T1000 (cell line): ENCODE measurements around the gene FABP3.

Source experiments
- DNase-seq: peaks from one replicate; lab custom pipeline; 2025; ENCODE audit warnings: mixed read lengths; lab: John Stamatoyannopoulos, UW

The FABP3 gene

DNA sequence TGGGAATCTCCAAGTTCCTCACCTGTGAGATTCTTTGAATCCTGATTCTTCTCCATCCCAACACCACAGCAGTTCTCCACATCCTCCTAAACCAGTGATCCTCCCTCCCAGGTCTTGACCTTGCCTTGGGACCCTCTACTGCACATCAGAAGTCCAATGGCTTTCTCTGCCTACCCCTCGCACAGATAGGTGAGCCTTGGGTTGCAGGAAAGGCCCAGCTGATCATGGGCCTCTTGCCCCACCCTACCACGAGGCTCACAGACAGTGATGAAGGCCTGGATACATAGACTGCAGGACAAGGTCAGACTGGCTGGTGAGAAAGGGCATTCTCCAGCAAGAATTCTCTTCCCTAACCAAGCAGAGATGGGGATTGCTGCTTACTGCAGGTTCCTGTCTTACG is 825 bp downstream of the FABP3 start:
- no peak for DNase-seq

DNA sequence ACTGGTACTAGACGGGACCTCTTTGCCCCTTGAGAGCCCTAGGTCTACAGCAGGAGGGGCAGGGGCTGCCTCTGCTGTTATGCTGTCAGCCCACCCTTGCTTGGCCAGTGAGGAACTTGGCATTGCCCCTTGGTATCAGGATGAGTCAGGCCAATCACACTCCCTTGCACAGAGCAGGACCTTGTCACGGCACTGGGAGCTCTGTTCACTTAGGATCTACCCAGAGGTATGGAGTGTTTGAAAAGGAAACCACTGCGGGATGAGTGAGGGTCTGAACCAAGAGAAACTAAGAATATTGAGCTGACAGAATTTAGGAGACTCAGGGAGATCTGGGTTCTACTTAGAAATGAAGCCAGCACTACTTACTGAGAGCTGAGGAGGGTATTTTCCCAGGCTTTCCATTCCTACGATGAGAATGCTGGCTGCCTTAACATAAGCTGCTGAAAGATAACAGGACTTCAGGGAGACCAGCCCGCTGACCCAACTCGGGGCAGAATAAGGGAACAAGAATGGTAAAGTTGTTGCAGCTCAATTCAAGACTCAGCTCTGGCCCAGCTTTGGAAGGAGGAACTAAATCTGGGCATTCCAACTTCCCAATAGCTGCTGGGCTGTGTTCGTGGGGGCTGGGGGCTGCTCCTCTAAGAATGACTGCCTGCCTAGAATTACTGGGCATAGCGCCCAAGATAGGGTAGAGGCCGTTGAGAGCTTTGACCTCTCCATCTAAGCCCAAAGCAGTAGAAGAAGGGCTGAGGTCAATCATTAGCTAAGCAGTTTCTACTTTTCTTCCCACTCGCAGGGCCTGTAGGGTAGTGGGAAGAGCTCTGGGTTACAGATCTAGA is 1.5 kb downstream of the FABP3 start:
- DNase-seq, result no peak

DNA sequence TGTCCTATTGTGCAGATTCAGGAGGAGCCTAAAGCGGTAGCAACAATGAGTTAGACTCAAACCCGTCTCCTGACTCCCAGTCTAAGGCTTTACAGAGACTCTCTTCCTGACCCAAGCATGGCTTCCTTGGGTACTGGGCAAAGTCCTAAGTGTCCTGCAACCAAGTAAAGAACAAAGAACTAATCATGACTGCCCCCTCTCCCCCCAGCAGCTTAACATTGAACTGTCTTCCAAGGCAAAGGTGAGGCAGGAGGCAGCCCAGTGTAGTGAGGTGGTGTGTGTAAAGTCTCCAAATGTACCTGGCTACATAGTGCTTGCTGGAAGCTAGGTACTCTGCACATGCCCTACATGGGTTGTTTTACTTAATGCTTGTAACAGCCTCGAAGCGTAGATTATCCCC is 2.3 kb downstream of the FABP3 start:
- no peak for DNase-seq

DNA sequence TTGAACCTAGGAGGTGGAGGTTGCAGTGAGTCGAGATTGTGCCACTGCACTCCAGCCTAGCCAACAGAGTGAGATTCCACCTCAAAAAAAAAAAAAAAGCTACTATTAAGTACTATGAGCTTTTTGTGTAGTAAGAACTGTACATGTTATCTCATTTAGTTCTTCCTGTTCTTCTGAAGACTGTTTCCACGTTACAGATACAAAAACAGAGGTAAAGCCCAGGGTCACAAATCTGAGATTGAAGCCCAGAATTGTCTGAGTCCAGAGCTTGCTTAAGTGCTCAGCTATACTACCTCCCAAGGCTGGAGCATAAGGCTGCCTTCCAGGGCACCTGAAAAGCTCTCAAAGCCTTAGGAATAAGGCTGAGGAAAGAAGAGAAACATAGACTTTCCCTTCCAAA is 2.9 kb downstream of the FABP3 start:
- DNase-seq, result no peak

DNA sequence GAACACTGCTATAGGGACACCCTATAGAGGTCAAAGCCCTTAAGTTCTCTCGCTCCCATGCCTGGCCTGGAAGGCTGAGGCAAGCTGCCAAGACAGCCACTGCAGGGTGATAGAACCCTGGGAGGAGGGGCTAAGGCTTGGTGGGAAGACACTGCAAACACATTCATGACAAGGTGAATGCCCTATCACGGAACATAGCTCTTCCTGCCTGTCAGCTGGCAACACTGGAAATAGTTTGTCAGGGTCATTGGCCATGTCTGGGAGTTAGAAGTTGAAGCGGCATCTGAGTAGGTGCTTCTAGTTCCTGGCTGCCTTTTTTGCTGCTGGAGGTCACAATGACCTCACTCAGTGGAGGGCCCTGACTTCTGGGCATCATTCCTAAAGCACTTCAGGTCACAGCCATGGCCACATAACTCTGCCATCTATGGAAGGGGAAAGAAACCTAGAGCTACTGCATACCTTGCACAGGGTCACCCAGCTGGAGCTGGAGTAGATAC is 4.2 kb downstream of the FABP3 start:
- no peak for DNase-seq

DNA sequence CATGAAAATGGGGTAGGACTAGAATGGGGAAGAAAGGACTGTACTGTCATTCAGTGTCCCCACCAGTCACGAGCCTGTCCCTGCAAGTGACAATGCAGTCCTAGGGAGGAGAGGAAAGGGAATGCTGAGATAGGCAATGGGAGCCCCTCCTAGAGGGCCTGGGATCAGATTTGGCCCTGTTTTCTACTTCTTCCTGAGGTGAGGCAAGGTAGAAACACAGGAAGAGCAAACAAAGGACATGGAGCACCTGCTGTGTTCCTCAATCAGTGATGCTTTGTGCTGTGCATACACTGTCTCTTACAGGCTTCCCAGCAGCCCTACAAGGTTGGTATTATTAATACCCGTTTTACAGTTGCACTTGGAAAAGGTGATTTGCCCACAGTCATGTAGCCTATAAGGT is 6.1 kb downstream of the FABP3 start:
- no peak for DNase-seq

DNA sequence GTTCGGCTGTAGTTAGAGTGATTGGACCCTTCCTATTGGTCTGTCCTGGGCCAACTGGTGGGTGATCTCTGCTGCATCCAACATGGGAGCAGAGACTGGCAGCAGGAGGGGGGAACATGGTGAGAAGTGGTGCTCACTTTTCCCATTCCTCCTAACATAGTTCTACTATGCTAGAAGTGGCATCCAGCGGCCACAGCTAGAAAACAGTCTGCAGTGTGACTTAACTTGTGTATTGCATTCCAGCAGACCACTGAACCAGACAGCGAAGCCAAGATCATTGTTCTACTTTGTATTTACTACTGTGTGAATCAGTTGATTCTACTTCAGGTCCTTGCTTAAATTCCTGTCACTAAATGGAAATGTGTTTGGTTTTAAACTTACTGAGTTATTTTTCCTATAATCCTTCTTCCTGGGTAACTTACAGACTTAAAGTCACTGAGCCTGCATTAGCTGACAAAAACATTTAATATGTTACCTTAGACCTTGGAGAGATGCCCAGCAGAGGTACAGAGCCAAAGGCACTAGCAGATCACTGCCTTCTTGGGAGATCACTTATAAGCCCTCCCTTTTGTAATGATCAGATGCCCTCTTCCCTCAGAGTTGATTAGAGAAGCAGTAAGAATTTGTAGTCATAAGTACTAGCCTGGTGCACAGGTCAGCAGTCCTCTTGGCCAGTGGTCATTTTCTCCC is 8.2 kb downstream of the FABP3 start:
- no peak for DNase-seq

DNA sequence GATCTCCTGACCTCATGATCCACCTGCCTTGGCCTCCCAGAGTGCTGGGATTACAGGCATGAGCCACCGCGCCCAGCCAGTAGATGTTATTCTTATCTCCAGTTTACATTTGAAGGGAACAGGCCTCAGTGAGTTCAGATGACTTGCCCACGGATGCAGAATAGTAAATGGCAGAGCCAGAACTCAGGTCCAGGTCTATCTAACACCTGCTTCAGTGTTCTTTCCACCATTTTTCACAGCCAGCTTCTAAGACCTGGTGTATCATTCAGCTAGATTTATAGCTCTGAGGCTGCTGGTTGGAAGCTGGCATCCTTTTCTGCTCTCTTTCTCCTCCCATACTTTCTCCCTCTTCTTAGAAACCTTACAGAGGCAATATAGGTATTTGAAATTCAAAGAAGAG is 10.8 kb downstream of the FABP3 start:
- no peak for DNase-seq

DNA sequence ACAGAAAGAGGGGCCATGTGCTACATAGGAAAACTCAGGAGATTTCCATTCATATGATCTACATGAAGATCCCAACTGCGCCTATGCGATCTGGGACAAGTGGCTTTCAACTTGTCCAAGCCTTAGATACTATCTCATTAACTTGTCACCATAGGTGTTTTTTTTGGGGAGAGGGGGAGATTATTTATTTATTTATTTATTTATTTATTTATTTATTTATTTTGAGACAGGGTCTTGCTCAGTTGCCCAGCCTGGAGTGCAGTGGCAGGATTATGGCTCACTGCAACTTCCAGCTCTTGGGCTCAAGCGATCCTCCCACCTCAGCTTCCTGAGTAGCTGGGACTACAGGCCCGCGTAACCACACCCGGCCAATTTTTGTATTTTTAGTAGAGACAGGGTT is 11.3 kb downstream of the FABP3 start:
- no peak for DNase-seq

DNA sequence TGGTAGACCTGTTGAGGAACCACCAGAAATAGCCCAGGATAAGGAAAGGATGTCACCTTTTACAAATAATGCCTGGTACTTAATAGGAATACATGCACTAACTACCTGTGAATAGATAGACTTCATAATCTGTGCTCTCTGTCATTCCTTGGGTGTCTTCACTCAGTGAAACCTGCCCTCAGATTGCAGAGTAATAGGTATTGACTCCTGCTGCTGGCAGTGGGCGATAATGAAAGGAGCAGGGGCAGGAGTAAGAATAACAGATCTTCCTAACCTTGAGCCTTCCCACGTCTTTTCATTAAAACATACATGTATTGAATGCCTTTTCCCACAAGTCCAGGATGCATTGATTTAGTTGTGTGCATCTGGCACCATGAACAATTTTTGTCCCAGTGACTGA is 16.4 kb downstream of the FABP3 start:
- no peak for DNase-seq

DNA sequence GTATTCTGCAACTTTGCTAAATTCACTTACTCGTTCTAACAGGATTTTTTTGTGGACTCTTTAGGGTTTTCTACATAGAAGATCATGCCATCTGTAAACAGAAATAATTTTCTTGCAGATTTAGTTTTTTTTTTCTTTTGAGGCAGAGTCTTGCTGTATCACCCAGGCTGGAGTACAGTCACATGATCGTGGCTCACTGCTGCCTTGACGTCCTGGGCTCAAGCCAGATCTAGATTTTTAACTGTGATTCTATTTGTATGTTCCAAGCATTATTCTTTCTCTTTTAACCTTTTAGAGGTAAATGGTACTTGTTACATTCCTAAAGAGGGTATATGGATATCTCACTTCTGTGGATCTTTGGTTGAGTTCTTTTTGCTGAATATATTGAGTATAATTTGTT is 18.6 kb downstream of the FABP3 start:
- DNase-seq, result no peak

DNA sequence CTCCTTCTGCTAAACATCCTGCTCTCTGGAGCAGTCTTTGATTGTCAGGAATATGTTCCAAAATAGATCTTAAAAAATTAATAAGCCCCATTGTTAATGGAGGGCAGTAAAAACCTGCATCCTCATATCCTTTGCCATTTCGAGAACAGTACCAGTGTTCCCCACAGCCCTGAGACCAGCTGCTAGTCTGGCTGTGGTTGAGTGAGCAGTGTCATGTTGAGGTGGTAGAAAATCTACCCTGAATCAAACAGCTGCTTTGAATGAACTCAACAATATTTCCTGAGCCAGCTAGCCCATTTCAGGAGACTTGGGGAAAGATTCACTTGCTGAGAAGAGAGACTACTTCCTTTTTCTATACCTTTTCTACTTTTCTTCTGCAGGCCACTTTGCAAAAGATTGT is 24.4 kb downstream of the FABP3 start:
- no peak for DNase-seq

DNA sequence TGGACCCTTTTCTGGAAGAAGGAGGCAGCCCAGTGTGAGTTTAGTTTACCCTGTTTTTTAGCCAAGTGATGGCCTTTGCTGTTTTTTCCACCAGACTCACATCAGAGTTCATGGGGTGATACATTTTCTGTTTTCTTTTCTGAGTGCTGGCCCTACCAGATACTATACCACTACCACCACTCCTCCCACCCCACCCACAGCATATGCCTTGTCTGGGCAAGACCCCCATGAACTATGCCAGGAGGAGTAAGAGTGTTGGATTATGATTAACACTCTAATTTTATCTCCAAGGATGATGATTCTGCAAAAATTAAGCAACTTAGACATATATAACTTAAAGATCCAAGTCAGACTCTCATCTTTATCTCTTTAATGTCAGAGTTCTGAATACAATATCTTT is 26.1 kb downstream of the FABP3 start:
- no peak for DNase-seq

DNA sequence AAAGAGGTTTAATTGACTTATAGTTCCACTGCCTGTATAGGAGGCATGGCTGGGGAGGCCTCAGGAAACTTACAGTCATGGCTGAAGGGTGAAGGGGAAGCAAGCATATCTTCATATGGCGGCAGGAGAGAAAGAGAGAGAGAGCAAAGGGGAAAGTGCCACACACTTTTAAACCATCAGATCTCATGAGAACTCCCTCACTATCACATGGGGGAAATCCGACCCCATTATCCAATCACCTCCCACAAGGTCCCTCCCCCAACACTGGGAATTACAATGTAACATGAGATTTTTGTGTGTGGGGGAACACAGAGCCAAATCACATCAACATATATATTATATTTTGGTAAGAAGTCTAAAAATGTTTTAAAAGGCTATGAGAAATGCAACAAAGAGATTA is 27.2 kb downstream of the FABP3 start:
- DNase-seq, result no peak

DNA sequence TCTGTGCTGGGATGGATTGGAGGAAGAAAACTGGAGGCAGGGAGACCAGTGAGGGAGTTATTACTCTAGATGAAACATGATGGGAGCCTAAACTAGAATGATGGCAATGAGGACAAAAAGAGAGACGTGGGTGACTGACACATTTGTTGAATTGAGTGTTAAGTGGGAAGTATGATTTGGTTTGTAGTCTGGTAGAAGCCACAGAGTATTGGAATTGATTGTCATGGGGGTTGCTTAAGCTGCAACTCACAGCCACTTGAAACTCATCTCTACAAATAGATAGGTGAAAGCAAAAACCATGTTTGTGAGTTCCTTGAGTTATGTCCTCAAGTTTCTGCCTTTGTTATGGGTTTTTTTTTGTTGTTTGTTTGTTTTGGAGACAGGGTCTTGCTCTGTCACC is 28.4 kb downstream of the FABP3 start:
- no peak for DNase-seq

DNA sequence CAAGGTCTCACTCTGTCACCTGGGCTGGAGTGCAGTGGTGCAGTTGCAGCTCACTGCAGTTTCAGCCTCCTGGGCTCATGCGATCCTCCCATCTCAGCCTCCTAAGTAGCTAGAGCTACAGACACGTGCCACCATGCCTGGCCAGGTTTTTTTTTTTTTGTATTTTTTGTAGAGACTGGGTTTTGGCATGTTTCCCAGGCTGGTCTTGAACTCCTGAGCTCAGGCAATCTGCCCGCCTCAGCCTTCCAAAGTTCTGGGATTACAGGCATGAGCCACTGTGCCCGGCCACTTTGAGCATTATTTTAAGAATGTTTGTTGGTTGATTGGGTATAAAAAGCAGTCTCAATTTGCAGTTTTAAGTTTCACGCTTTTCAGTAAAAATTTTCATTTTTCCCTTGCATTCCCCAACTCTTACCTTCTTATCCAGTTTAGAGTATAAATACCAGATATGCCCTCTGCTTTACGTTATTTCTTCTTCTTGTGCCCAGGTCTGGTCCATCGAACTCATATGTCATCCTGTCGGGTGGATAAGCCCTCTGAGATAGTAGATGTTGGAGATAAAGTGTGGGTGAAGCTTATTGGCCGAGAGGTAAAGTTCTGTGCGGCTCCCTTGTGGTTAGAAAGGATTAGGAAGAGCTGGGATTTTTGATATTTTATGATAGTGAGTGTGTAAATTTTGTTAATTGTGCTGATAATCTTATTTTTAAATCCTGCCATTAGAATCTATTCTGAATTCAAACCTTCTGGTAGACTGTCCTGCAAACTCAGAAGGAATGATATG is 36.0 kb downstream of the FABP3 start:
- no peak for DNase-seq

DNA sequence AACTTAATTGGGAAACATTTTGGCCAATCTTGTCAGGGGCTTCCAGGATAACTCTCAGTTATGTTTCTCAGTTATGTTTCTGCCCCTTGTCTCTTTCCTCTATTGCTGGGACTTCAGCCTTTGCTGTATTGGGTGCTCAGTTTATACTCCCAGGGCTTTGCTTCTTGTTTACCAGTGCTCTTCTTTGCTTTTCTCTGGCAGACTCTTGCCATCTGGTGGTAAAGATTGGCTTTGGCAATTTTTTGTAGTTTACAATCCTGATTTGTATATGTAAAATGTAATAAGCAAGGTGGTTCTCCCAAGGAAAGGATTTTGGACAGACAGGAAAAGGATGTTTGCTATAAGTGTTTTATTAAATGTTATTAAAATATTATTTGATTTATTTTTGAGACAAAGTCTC is 37.9 kb downstream of the FABP3 start:
- DNase-seq, result no peak

DNA sequence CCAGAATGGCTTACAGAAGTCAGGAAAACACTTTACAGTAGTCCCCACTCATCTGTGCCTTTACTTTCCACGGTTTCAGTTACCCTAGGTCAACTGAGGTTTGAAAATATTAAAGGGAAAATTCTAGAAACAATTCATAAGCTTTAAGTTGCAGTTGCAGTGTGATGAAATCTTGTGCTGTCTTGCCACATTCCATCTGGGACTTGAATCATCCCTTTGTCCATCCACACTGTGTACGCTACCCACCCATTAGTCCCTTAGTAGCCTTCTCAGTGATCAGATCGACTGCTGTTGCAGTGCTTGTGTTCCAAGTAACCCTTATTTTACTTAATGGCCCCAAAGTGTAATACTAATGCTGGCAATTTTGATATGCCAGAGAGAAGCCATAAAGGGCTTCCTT is 45.5 kb downstream of the FABP3 start:
- no peak for DNase-seq

DNA sequence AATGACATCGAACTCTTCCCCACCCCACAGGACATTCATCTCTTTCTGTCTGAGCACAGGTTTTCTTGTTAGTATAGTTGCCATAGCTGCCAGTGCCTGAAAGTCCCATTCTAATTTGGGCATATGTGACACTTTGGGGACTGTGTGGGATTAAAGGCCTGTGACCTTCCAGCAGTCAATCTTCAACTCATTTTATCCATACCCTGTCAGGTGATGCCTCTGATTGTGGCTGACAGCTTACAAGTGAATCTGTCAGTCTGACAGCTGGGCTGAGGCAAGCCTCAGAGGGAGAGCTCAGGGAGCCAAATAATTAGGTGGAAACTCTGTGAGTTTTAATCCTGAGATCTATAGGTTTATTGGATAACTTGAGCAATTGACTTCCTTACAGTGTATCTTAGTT is 46.4 kb downstream of the FABP3 start:
- DNase-seq, result no peak

DNA sequence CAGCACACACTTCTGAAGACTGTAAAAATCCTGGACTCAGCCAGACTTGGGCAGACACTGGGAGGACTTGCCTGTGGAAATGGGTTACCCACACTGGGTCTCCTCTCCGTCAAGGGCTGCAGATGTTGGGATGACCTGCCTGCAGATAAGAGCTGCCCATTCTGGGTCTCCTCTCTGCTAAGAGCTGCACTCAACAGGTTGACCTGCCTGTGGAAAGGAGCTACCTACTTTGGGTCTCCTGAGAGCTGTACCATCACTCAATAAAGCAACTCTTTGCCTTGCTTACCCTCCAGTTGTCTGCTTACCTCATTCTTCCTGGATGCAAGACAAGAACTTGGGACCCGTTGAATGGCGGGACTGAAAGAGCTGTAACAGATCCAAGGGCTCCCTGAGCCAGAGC is 47.9 kb downstream of the FABP3 start:
- no peak for DNase-seq

DNA sequence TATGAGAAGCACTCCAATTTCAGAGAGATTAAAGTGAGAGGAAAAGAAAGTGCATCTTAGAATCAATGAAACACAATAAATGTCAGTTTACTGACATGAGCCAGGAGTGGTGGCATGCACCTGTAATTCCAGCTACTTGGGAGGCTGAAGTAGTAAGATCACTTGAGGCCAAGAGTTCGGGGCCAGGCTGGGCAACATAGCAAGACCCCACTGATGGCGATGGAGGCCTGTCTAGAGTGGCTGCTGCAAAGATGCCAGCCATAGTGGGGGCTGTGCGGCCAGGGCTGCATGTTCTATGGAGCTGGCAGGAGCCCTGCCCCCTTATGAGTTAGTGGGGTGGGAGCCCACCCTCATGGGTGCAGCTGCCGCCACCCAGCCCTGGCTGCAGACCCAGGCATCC is 48.8 kb downstream of the FABP3 start:
- no peak for DNase-seq

DNA sequence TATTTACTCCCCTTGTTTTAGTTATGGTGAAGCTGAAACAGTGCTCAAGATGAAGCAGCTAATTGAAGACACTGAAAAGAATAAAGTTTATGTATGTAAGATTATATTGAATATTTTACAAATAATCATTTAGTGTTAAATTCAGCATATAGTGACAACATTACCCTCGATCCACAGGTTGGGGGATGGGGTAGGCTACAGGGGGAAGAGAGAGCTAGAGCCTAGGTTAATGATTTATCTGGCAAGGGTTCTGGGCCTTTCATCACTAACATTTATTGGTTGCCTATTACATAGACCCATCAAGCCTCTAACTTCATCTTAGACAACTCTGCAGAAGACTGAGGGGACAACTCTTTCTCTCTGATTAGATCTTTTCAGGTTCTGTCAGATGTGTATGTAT is 54.7 kb downstream of the FABP3 start:
- DNase-seq, result no peak

DNA sequence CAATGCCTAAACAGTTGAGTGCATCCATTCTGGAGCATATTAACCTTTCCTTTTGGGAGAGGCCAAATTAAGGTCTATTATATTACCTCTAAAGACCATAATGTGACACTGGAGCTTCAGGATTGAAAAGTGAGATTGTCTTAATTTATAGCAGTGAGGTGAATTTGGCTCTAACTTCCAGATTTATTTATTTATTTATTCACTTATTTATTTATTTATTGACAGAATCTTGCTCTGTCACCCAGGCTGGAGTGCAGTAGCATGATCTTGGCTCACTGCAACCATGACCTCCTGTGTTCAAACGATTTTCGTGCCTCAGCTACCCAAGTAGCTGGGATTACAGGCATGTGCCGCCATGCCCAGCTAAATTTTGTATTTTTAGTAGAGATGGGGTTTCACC is 57.0 kb downstream of the FABP3 start:
- no peak for DNase-seq
